ENCODE data around the gene OR8B2.
"Not testable (repeated sequence)": the region's sequence is repeated elsewhere in the genome, so short reads cannot be mapped to it uniquely, and the experiment has no call there.

The OR8B2 gene

GRCh38 chr11:124382857-124383256 is 1.4 kb downstream of the OR8B2 start:
- H3K9ac ChIP-seq (ENCODE audit: low read length); H3K4me3 ChIP-seq (ENCODE audit: low read length); H3K9me3 ChIP-seq (ENCODE audit: control insufficient read depth, low read length); H3K4me1 ChIP-seq (ENCODE audit: control insufficient read depth, insufficient read depth, low read length); H3K27me3 ChIP-seq (ENCODE audit: control insufficient read depth, insufficient read depth, low read length); H3K36me3 ChIP-seq (ENCODE audit: control insufficient read depth, insufficient read depth, low read length): not testable (repeated sequence)

- H3K36me3 ChIP-seq (ENCODE audit: control insufficient read depth, insufficient read depth, low read length) = no peaks in the 10 kb centered on the region
- H3K4me1 ChIP-seq (ENCODE audit: control insufficient read depth, insufficient read depth, low read length) = no peaks in the 10 kb centered on the region
- no peak overlapping the region for H3K4me3 ChIP-seq (ENCODE audit: low read length)
- no peaks in the 10 kb centered on the region for H3K9me3 ChIP-seq (ENCODE audit: control insufficient read depth, low read length)
- no peaks in the 10 kb centered on the region for H3K27me3 ChIP-seq (ENCODE audit: control insufficient read depth, insufficient read depth, low read length)
- H3K9ac ChIP-seq (ENCODE audit: low read length) = no peak overlapping the region
Measured at GRCh38 chr11:124380585-124380984, 3.7 kb downstream of the OR8B2 start.

- H3K9me3 ChIP-seq (ENCODE audit: control insufficient read depth, low read length) = no peaks in the 10 kb centered on the region
- no peaks in the 10 kb centered on the region for H3K4me1 ChIP-seq (ENCODE audit: control insufficient read depth, insufficient read depth, low read length)
- H3K36me3 ChIP-seq (ENCODE audit: control insufficient read depth, insufficient read depth, low read length) = no peaks in the 10 kb centered on the region
- no peak overlapping the region for H3K4me3 ChIP-seq (ENCODE audit: low read length)
- H3K9ac ChIP-seq (ENCODE audit: low read length) = no peak overlapping the region
- no peaks in the 10 kb centered on the region for H3K27me3 ChIP-seq (ENCODE audit: control insufficient read depth, insufficient read depth, low read length)
Measured at GRCh38 chr11:124376280-124376679, 8.0 kb downstream of the OR8B2 start.

GRCh38 chr11:124359566-124359965 is 24.7 kb downstream of the OR8B2 start:
- Histone ChIP-seq H3K27me3 (ENCODE audit: control insufficient read depth, insufficient read depth, low read length) (no peaks in the 10 kb centered on the region), H3K9ac (ENCODE audit: low read length) (no peak overlapping the region), H3K36me3 (ENCODE audit: control insufficient read depth, insufficient read depth, low read length) (no peaks in the 10 kb centered on the region), H3K4me3 (ENCODE audit: low read length) (no peak overlapping the region), H3K9me3 (ENCODE audit: control insufficient read depth, low read length) (no peaks in the 10 kb centered on the region), H3K4me1 (ENCODE audit: control insufficient read depth, insufficient read depth, low read length) (no peaks in the 10 kb centered on the region)

- H3K4me3 ChIP-seq (ENCODE audit: low read length) = no peak overlapping the region
- H3K27me3 ChIP-seq (ENCODE audit: control insufficient read depth, insufficient read depth, low read length) = no peaks in the 10 kb centered on the region
- no peaks in the 10 kb centered on the region for H3K36me3 ChIP-seq (ENCODE audit: control insufficient read depth, insufficient read depth, low read length)
- H3K4me1 ChIP-seq (ENCODE audit: control insufficient read depth, insufficient read depth, low read length) = no peaks in the 10 kb centered on the region
- H3K9me3 ChIP-seq (ENCODE audit: control insufficient read depth, low read length) = no peaks in the 10 kb centered on the region
- no peak overlapping the region for H3K9ac ChIP-seq (ENCODE audit: low read length)
Measured at GRCh38 chr11:124346311-124346955, 37.9 kb downstream of the OR8B2 start.

GRCh38 chr11:124344346-124344745 is 40.0 kb downstream of the OR8B2 start:
- Histone ChIP-seq H3K4me1 (ENCODE audit: control insufficient read depth, insufficient read depth, low read length) (no peaks in the 10 kb centered on the region), H3K27me3 (ENCODE audit: control insufficient read depth, insufficient read depth, low read length) (no peaks in the 10 kb centered on the region), H3K9me3 (ENCODE audit: control insufficient read depth, low read length) (no peaks in the 10 kb centered on the region), H3K4me3 (ENCODE audit: low read length) (no peak overlapping the region), H3K36me3 (ENCODE audit: control insufficient read depth, insufficient read depth, low read length) (no peaks in the 10 kb centered on the region), H3K9ac (ENCODE audit: low read length) (no peak overlapping the region)

GRCh38 chr11:124340142-124340447 is 44.2 kb downstream of the OR8B2 start:
- Histone ChIP-seq H3K9ac (ENCODE audit: low read length) (no peak overlapping the region), H3K36me3 (ENCODE audit: control insufficient read depth, insufficient read depth, low read length) (no peaks in the 10 kb centered on the region), H3K27me3 (ENCODE audit: control insufficient read depth, insufficient read depth, low read length) (no peaks in the 10 kb centered on the region), H3K4me3 (ENCODE audit: low read length) (no peak overlapping the region), H3K9me3 (ENCODE audit: control insufficient read depth, low read length) (no peaks in the 10 kb centered on the region), H3K4me1 (ENCODE audit: control insufficient read depth, insufficient read depth, low read length) (no peaks in the 10 kb centered on the region)

GRCh38 chr11:124339396-124340141 is 44.7 kb downstream of the OR8B2 start:
- Histone ChIP-seq H3K9ac (ENCODE audit: low read length) (no peak overlapping the region), H3K4me3 (ENCODE audit: low read length) (no peak overlapping the region), H3K36me3 (ENCODE audit: control insufficient read depth, insufficient read depth, low read length) (no peaks in the 10 kb centered on the region), H3K9me3 (ENCODE audit: control insufficient read depth, low read length) (no peaks in the 10 kb centered on the region), H3K4me1 (ENCODE audit: control insufficient read depth, insufficient read depth, low read length) (no peaks in the 10 kb centered on the region), H3K27me3 (ENCODE audit: control insufficient read depth, insufficient read depth, low read length) (no peaks in the 10 kb centered on the region)

All from mucosa of stomach (tissue), 1 donor.